ENCODE results near the gene EIF1. TPM values are rescaled to one million over a fixed set of nuclear protein-coding genes. Genes with fewer than 3 reads are reported as not detected.

EIF1 gene
- total RNA-seq, 2 donors from 2014 or later: 99.5 to 120 TPM

- DNase-seq: no peak
- 84 to 93% methylated on average over 4 to 5 of the region's 5 CpGs for WGBS, 2 donors
- Histone ChIP-seq H3K27ac (peak overlapping the region in 2 of 4 donors; percentile 65 to 68), H3K4me3 (no peak overlapping the region), H3K36me3 (replicated peaks in 1 of 2; ENCODE audit: insufficient read depth in 1 of 2, low read depth in 2 of 2) (no peaks in the 10 kb centered on the region), H3K9me3 (no peaks in the 10 kb centered on the region), H3K4me1 (peaks cover 21% of the 10 kb centered on the region), H3K27me3 (peaks cover 0 to 3% of the 10 kb centered on the region in 2 donors)
- ATAC-seq: no peak
- TF ChIP-seq CTCF (IDR thresholded peaks at IDR 0.05) (no peak), POLR2A (IDR thresholded peaks at IDR 0.05) (no peak)
- intact Hi-C loops (cut with DNase I): no loop called here
These were observed 51.8 kb downstream of the EIF1 start for GRCh38 chr17:41740506-41740905.

GRCh38 chr17:41741709-41742108 lies 53.0 kb downstream of the EIF1 start:
- Histone ChIP-seq H3K4me3 (no peak overlapping the region), H3K4me1 (peaks cover 21% of the 10 kb centered on the region), H3K27ac (no peak overlapping the region), H3K36me3 (replicated peaks in 1 of 2; ENCODE audit: insufficient read depth in 1 of 2, low read depth in 2 of 2) (no peaks in the 10 kb centered on the region), H3K9me3 (no peaks in the 10 kb centered on the region), H3K27me3 (no peaks in the 10 kb centered on the region)
- intact Hi-C loops (cut with DNase I): no loop called here
- DNase-seq (no peak), ATAC-seq (no peak)
- TF ChIP-seq CTCF (IDR thresholded peaks at IDR 0.05) (no peak), POLR2A (IDR thresholded peaks at IDR 0.05) (no peak)
- WGBS, 2 donors: 72 to 78% methylated on average over 6 to 9 of the region's 9 CpGs

Small RNAs within 50 kb of the gene (small RNA-seq; reads per million reads assigned to genes)
- gene RN7SL399P (not detected), gene RNA5SP442 (0.23 reads per million)

Other genes with a start within 250 kb of the EIF1 start
- not detected for gene KRT38, start 247.9 kb upstream of the EIF1 start, total RNA-seq
- not detected for gene KRT32, start 221.5 kb upstream of the EIF1 start, total RNA-seq
- not detected for gene KRT35, start 207.7 kb upstream of the EIF1 start, total RNA-seq
- gene KRT36, start 199.0 kb upstream of the EIF1 start, total RNA-seq: not detected
- not detected for gene KRT13, start 183.3 kb upstream of the EIF1 start, total RNA-seq
- gene KRT15, start 170.0 kb upstream of the EIF1 start, total RNA-seq: under 1 TPM in 1 of 2 donors, not detected in 1; 0.52 TPM
- 100 to 1,000 TPM in 1 of 2 donors, 10 to 100 TPM in 1; 77.5 to 121 TPM for gene KRT19, start 160.6 kb upstream of the EIF1 start, total RNA-seq
- gene KRT9, start 116.8 kb upstream of the EIF1 start, total RNA-seq: not detected
- gene KRT14, start 102.0 kb upstream of the EIF1 start, total RNA-seq: 1 to 10 TPM in 1 of 2 donors, not detected in 1; 2.3 TPM
- 1 to 10 TPM; 1.6 to 4.2 TPM for gene KRT16, start 76.1 kb upstream of the EIF1 start, total RNA-seq
- gene KRT17, start 64.3 kb upstream of the EIF1 start, total RNA-seq: 1 to 10 TPM; 4.4 to 5.9 TPM
- gene GAST, start 23.4 kb downstream of the EIF1 start, total RNA-seq: not detected
- gene HAP1, start 45.8 kb downstream of the EIF1 start, total RNA-seq: 1 to 10 TPM in 1 of 2 donors, under 1 TPM in 1; 0.52 to 1.3 TPM
- gene JUP, start 97.8 kb downstream of the EIF1 start, total RNA-seq: 10 to 100 TPM; 67.9 to 85.4 TPM
- gene P3H4, start 123.1 kb downstream of the EIF1 start, total RNA-seq: 10 to 100 TPM; 18.4 to 22.7 TPM
- 10 to 100 TPM; 22.3 to 33.6 TPM for gene FKBP10, start 124.1 kb downstream of the EIF1 start, total RNA-seq
- 10 to 100 TPM; 43.1 to 46.5 TPM for gene NT5C3B, start 147.3 kb downstream of the EIF1 start, total RNA-seq
- not detected for gene KLHL10, start 148.9 kb downstream of the EIF1 start, total RNA-seq
- gene KLHL11, start 176.5 kb downstream of the EIF1 start, total RNA-seq: 10 to 100 TPM; 15.2 to 16.3 TPM
- gene ACLY, start 230.1 kb downstream of the EIF1 start, total RNA-seq: 10 to 100 TPM; 39.2 to 59.0 TPM
- gene ODAD4, start 241.7 kb downstream of the EIF1 start, total RNA-seq: under 1 TPM; 0.26 to 0.66 TPM